ENCODE data around the gene TMOD3. TPM values are rescaled to one million over a fixed set of nuclear protein-coding genes. Genes with fewer than 3 reads are reported as not detected.

The TMOD3 gene
- total RNA-seq, 1 donor from 2014 or later, result 75.4 TPM

GRCh38 chr15:51952805-51953204 is 123.4 kb downstream of the TMOD3 start:
- TF ChIP-seq CTCF (IDR thresholded peaks at IDR 0.05), result no peak
- no peak for DNase-seq (ENCODE audit: extremely low spot score, unreplicated experiment)
- H3K4me3 Mint-ChIP-seq (ENCODE audit: unreplicated experiment), result no peak overlapping the region
- peaks cover 54% of the 10 kb centered on the region for H3K36me3 Mint-ChIP-seq (ENCODE audit: unreplicated experiment)
- no peak overlapping the region for H3K27ac Mint-ChIP-seq (ENCODE audit: unreplicated experiment)
- H3K27me3 Mint-ChIP-seq (ENCODE audit: unreplicated experiment), result no peaks in the 10 kb centered on the region
- H3K4me1 Mint-ChIP-seq (ENCODE audit: unreplicated experiment), result no peaks in the 10 kb centered on the region
- no peaks in the 10 kb centered on the region for H3K9me3 Mint-ChIP-seq (ENCODE audit: unreplicated experiment)

GRCh38 chr15:51955504-51955903 is 126.1 kb downstream of the TMOD3 start:
- H3K9me3 Mint-ChIP-seq (ENCODE audit: unreplicated experiment), result no peaks in the 10 kb centered on the region
- no peaks in the 10 kb centered on the region for H3K4me1 Mint-ChIP-seq (ENCODE audit: unreplicated experiment)
- H3K36me3 Mint-ChIP-seq (ENCODE audit: unreplicated experiment), result peaks cover 58% of the 10 kb centered on the region
- no peak for DNase-seq (ENCODE audit: extremely low spot score, unreplicated experiment)
- H3K27ac Mint-ChIP-seq (ENCODE audit: unreplicated experiment), result no peak overlapping the region
- TF ChIP-seq CTCF (IDR thresholded peaks at IDR 0.05), result no peak
- no peaks in the 10 kb centered on the region for H3K27me3 Mint-ChIP-seq (ENCODE audit: unreplicated experiment)
- no peak overlapping the region for H3K4me3 Mint-ChIP-seq (ENCODE audit: unreplicated experiment)

Other genes starting within 250 kb of the TMOD3 start
- gene DMXL2, start 206.9 kb upstream of the TMOD3 start, total RNA-seq, result 27.4 and 29.5 TPM in 2 replicates
- gene SCG3, start 148.2 kb upstream of the TMOD3 start, total RNA-seq, result not detected in 2 replicates
- gene LYSMD2, start 92.0 kb upstream of the TMOD3 start, total RNA-seq, result 1.8 and 2.7 TPM in 2 replicates
- 4.3 and 6.3 TPM in 2 replicates for gene TMOD2, start 78.1 kb upstream of the TMOD3 start, total RNA-seq
- 17.9 and 19.4 TPM in 2 replicates for gene LEO1, start 142.1 kb downstream of the TMOD3 start, total RNA-seq
- 44.3 and 46.1 TPM in 2 replicates for gene MAPK6, start 189.6 kb downstream of the TMOD3 start, total RNA-seq